Neural cell (in vitro differentiated cells): ENCODE measurements around the gene ADCY7.

Experiments
- CTCF ChIP-seq: fragments of 450-650 bp; IDR thresholded peaks from 2 replicates; pipeline ENCODE4 v1.5.1; 2014; ENCODE audit warnings: antibody characterized with exemption, mild to moderate bottlenecking, moderate library complexity; ENCODE audit not compliant: poor library complexity, severe bottlenecking
- EP300 ChIP-seq: fragments of 450-650 bp; conservative IDR thresholded peaks from 2 replicates; pipeline ENCODE4 v1.6.1; 2014; ENCODE audit warnings: antibody characterized with exemption, mild to moderate bottlenecking, moderate library complexity; ENCODE audit not compliant: poor library complexity, severe bottlenecking
- EZH2 ChIP-seq: fragments of 200-600, 300-800 bp; shearing (Covaris generic), sonication (generic); IDR thresholded peaks from 2 replicates; pipeline ENCODE4 v1.6.1; 2014; ENCODE audit warnings: antibody characterized with exemption, low read length, borderline replicate concordance, mild to moderate bottlenecking; ENCODE audit not compliant: insufficient read depth, poor library complexity, severe bottlenecking
- MXI1 ChIP-seq: fragments of 450-650 bp; conservative IDR thresholded peaks from 2 replicates; pipeline ENCODE4 v1.6.1; 2014; ENCODE audit warnings: antibody characterized with exemption, mild to moderate bottlenecking; ENCODE audit not compliant: poor library complexity, severe bottlenecking
- POLR2AphosphoS5 ChIP-seq: IDR thresholded peaks from 2 replicates; pipeline ENCODE4 v1.6.1; 2012
- SMC3 ChIP-seq: fragments of 450-650 bp; conservative IDR thresholded peaks from 2 replicates; pipeline ENCODE4 v1.6.1; 2014; ENCODE audit warnings: antibody characterized with exemption, mild to moderate bottlenecking, moderate library complexity; ENCODE audit not compliant: poor library complexity
- TAF1 ChIP-seq: IDR thresholded peaks from 2 replicates; pipeline ENCODE4 v1.6.1; 2012; ENCODE audit warnings: low read depth
- TF ChIP-seq, protein P1 (sequence below): IDR thresholded peaks from 2 replicates; pipeline ENCODE4 v1.6.1; 2012; ENCODE audit warnings: borderline replicate concordance

GRCh38 chr16:50261707-50262235, 4.6 kb upstream of the ADCY7 start:
- TF ChIP-seq CTCF, result no peak
- no peak for TF ChIP-seq POLR2AphosphoS5
- no peak for TF ChIP-seq EP300
- no peak for TF ChIP-seq EZH2
- TF ChIP-seq, protein P1, sequence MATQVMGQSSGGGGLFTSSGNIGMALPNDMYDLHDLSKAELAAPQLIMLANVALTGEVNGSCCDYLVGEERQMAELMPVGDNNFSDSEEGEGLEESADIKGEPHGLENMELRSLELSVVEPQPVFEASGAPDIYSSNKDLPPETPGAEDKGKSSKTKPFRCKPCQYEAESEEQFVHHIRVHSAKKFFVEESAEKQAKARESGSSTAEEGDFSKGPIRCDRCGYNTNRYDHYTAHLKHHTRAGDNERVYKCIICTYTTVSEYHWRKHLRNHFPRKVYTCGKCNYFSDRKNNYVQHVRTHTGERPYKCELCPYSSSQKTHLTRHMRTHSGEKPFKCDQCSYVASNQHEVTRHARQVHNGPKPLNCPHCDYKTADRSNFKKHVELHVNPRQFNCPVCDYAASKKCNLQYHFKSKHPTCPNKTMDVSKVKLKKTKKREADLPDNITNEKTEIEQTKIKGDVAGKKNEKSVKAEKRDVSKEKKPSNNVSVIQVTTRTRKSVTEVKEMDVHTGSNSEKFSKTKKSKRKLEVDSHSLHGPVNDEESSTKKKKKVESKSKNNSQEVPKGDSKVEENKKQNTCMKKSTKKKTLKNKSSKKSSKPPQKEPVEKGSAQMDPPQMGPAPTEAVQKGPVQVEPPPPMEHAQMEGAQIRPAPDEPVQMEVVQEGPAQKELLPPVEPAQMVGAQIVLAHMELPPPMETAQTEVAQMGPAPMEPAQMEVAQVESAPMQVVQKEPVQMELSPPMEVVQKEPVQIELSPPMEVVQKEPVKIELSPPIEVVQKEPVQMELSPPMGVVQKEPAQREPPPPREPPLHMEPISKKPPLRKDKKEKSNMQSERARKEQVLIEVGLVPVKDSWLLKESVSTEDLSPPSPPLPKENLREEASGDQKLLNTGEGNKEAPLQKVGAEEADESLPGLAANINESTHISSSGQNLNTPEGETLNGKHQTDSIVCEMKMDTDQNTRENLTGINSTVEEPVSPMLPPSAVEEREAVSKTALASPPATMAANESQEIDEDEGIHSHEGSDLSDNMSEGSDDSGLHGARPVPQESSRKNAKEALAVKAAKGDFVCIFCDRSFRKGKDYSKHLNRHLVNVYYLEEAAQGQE, result no peak
- TF ChIP-seq SMC3, result no peak
- TF ChIP-seq TAF1, result no peak
- TF ChIP-seq MXI1, result no peak
